ENCODE results near the gene RAC2. TPM values are rescaled to one million over a fixed set of nuclear protein-coding genes. Genes with fewer than 3 reads are reported as not detected.
"Not testable (repeated sequence)": the region's sequence is repeated elsewhere in the genome, so short reads cannot be mapped to it uniquely, and the experiment has no call there.

Gene RAC2
- total and polyA plus RNA-seq, 2 experiments from 2014 or later: 9.9 to 10.5 TPM

DNA sequence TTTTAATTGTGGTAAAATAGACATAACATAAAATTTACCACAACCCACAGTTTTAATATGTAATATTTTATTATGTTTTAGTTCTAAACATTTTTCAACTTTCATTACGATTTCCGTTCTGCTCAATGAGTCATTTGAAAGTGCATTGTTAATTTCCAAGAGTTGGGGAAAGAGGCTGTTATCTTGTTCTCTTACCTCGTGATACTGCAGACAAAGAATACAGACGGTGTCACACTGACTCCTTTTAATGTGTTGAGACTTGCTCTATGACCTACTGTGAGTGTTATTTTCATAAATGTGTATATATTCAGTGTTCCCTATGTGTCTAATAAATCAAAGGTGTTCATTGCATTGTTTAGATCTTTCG, 10.8 kb upstream of the RAC2 start:
- Histone ChIP-seq H3K9me3 (ENCODE audit: low read depth) (no peaks in the 10 kb centered on the region), H3K9me2 (replicated peaks; ENCODE audit: insufficient read depth) (no peaks in the 10 kb centered on the region), H3K27ac (no peak overlapping the region), H3K27me3 (peaks cover 4% of the 10 kb centered on the region), H3K4me3 (no peak overlapping the region), H3K4me1 (ENCODE audit: insufficient read depth) (peaks cover 15% of the 10 kb centered on the region), H3K36me3 (replicated peaks; ENCODE audit: insufficient read depth, low read depth) (no peaks in the 10 kb centered on the region), H2AFZ (no peak overlapping the region), H3K79me2 (no peaks in the 10 kb centered on the region), H3K4me2 (no peak overlapping the region), H4K20me1 (ENCODE audit: insufficient read depth, poor library complexity, severe bottlenecking) (no peaks in the 10 kb centered on the region)
- 58% methylated on average over 5 of the region's 5 CpGs for WGBS (ENCODE audit: low lambda C conversion rate, missing lambda C conversion rate)
- TF ChIP-seq EZH2 (IDR thresholded peaks at IDR 0.05; ENCODE audit: borderline replicate concordance) (no peak), EZH2phosphoT487 (IDR thresholded peaks at IDR 0.05; ENCODE audit: low read depth, severe bottlenecking, unreplicated experiment) (no peak)
- no peak for DNase-seq (ENCODE audit: low spot score)

DNA sequence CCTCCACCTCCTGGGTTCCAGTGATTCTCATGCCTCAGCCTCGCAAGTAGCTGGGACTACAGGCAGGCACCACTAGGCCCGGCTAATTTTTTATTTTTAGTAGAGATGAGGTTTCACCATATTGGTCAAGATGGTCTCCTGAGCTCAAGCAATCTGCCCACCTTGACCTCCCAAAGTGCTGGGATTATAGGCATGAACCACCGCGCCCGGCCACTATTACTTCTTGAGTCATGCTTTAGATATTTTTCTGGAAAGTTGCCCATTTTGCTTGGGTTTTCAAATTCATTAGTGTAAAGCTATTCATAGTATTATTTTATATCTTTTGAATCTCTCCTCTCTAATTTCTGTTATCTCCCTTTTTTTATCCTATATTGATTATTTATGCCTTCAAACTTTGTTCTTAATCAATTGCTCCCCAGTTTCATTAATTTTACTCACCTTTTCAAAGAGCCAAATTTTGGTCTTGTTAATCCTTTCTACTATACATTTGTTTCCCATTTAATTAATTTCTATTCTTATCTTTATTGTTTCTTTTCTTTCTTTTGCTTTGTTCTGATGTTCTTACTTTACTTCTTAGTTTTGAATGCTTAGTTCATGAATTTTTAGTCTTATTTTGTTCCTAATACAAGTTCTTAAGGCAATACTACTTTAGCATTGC, 10.3 kb upstream of the RAC2 start:
- Histone ChIP-seq H3K4me1 (ENCODE audit: insufficient read depth) (peaks cover 11% of the 10 kb centered on the region), H3K9me2 (replicated peaks; ENCODE audit: insufficient read depth) (no peaks in the 10 kb centered on the region), H3K79me2 (no peaks in the 10 kb centered on the region), H3K4me3 (no peak overlapping the region), H3K36me3 (replicated peaks; ENCODE audit: insufficient read depth, low read depth) (no peaks in the 10 kb centered on the region), H4K20me1 (ENCODE audit: insufficient read depth, poor library complexity, severe bottlenecking) (no peaks in the 10 kb centered on the region), H3K27ac (no peak overlapping the region), H3K9me3 (ENCODE audit: low read depth) (no peaks in the 10 kb centered on the region), H3K4me2 (no peak overlapping the region), H2AFZ (no peak overlapping the region), H3K27me3 (peaks cover 4% of the 10 kb centered on the region)
- TF ChIP-seq EZH2phosphoT487 (IDR thresholded peaks at IDR 0.05; ENCODE audit: low read depth, severe bottlenecking, unreplicated experiment) (no peak), EZH2 (IDR thresholded peaks at IDR 0.05; ENCODE audit: borderline replicate concordance) (no peak)
- TF ChIP-seq, protein P1, sequence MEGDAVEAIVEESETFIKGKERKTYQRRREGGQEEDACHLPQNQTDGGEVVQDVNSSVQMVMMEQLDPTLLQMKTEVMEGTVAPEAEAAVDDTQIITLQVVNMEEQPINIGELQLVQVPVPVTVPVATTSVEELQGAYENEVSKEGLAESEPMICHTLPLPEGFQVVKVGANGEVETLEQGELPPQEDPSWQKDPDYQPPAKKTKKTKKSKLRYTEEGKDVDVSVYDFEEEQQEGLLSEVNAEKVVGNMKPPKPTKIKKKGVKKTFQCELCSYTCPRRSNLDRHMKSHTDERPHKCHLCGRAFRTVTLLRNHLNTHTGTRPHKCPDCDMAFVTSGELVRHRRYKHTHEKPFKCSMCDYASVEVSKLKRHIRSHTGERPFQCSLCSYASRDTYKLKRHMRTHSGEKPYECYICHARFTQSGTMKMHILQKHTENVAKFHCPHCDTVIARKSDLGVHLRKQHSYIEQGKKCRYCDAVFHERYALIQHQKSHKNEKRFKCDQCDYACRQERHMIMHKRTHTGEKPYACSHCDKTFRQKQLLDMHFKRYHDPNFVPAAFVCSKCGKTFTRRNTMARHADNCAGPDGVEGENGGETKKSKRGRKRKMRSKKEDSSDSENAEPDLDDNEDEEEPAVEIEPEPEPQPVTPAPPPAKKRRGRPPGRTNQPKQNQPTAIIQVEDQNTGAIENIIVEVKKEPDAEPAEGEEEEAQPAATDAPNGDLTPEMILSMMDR (IDR thresholded peaks at IDR 0.05; ENCODE audit: poor library complexity): no peak
- no peak for DNase-seq (ENCODE audit: low spot score)
- 84% methylated on average over 5 of the region's 5 CpGs for WGBS (ENCODE audit: low lambda C conversion rate, missing lambda C conversion rate)

DNA sequence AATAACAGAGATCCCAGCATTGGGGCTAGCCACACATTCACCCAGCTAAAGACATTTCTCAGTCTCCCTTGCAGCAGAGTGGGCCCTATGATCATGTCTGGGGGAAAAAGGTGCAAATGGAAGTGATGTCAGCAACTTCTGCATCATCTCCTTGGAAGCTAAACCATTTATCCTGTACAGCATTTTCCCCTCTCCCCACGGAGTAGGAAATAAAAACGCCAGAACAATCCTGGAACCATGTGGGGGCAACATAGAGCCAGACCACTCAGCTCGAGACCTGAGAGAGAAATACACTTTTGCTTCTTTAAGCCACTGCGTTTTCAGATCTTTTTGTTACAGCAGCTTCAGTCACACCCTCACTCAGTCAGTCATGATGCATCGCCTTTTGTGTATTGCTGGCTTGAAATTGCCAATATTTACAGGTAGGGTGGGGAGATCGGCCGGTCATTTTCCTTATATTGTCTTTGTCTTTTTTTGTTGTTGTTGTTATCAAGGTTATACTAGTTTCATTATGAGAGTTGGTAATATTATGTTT, 9.1 kb upstream of the RAC2 start:
- no peaks in the 10 kb centered on the region for H3K9me3 ChIP-seq (ENCODE audit: low read depth)
- no peaks in the 10 kb centered on the region for H3K36me3 ChIP-seq (replicated peaks; ENCODE audit: insufficient read depth, low read depth)
- no peak for DNase-seq (ENCODE audit: low spot score)
- H3K27me3 ChIP-seq: peaks cover 4% of the 10 kb centered on the region
- no peaks in the 10 kb centered on the region for H4K20me1 ChIP-seq (ENCODE audit: insufficient read depth, poor library complexity, severe bottlenecking)
- H3K9me2 ChIP-seq (replicated peaks; ENCODE audit: insufficient read depth): no peaks in the 10 kb centered on the region
- no peaks in the 10 kb centered on the region for H3K79me2 ChIP-seq
- no peak overlapping the region for H3K4me2 ChIP-seq
- WGBS (ENCODE audit: low lambda C conversion rate, missing lambda C conversion rate): 55% methylated on average over 7 of the region's 7 CpGs
- no peak overlapping the region for H3K4me3 ChIP-seq
- H3K27ac ChIP-seq: no peak overlapping the region
- TF ChIP-seq EZH2phosphoT487 (IDR thresholded peaks at IDR 0.05; ENCODE audit: low read depth, severe bottlenecking, unreplicated experiment) (no peak), EZH2 (IDR thresholded peaks at IDR 0.05; ENCODE audit: borderline replicate concordance) (no peak)
- TF ChIP-seq, protein P1 (IDR thresholded peaks at IDR 0.05; ENCODE audit: poor library complexity): no peak
- H2AFZ ChIP-seq: no peak overlapping the region
- no peaks in the 10 kb centered on the region for H3K4me1 ChIP-seq (ENCODE audit: insufficient read depth)

DNA sequence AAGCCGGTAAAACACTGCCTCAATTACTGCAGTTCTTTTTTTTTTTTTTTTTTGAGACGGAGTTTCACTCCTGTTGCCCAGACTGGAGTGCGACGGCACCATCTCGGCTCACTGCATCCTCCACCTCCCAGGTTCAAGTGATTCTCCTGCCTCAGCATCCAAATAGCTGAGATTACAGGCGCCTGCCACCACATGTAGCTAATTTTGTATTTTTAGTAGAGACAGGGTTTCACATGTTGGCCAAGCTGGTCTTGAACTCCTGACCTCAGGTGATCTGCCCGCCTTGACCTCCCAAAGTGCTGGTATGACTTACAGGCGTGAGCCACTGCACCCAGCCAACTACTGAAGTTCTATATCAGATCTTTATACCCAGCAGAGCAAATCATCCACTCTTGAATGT, 7.8 kb upstream of the RAC2 start:
- 87% methylated on average over 8 of the region's 8 CpGs for WGBS (ENCODE audit: low lambda C conversion rate, missing lambda C conversion rate)
- H3K4me3 ChIP-seq; H3K9me3 ChIP-seq (ENCODE audit: low read depth); H3K27me3 ChIP-seq; H3K79me2 ChIP-seq; H3K4me1 ChIP-seq (ENCODE audit: insufficient read depth); H3K36me3 ChIP-seq (replicated peaks; ENCODE audit: insufficient read depth, low read depth); H2AFZ ChIP-seq; H3K9me2 ChIP-seq (replicated peaks; ENCODE audit: insufficient read depth); DNase-seq (ENCODE audit: low spot score); H3K4me2 ChIP-seq; H3K27ac ChIP-seq; H4K20me1 ChIP-seq (ENCODE audit: insufficient read depth, poor library complexity, severe bottlenecking): not testable (repeated sequence)
